SH-SY5Y (cell line): ENCODE measurements around the gene FAM241A.

ENCODE experiments used
- GATA2 ChIP-seq: IDR thresholded peaks from 2 replicates; pipeline ENCODE4 v1.6.1; 2011; ENCODE audit warnings: mild to moderate bottlenecking, low read depth, low read length
- GATA3 ChIP-seq: IDR thresholded peaks from 2 replicates; pipeline ENCODE4 v1.6.1; 2011; ENCODE audit warnings: low read depth, mild to moderate bottlenecking, low read length, moderate library complexity

- no peak for TF ChIP-seq GATA2
- TF ChIP-seq GATA3 = no peak
Measured at GRCh38 chr4:112222219-112222955, 77.1 kb downstream of the FAM241A start.
